SKM-1 treated with dmso at 0.1 percent for 144 hours (cell line): Measurements from ENCODE around the gene ATP6V1G1.

ENCODE experiments used
- DNase-seq: peaks from one replicate; lab custom pipeline; 2025; ENCODE audit not compliant: unreplicated experiment; lab: John Stamatoyannopoulos, UW

Gene ATP6V1G1

GRCh38 chr9:114611516-114612271, 24.1 kb downstream of the ATP6V1G1 start:
- DNase-seq = peak; percentile 58

- no peak for DNase-seq
These were observed 24.8 kb downstream of the ATP6V1G1 start for GRCh38 chr9:114612272-114612923.

- no peak for DNase-seq
These were observed 25.5 kb downstream of the ATP6V1G1 start for GRCh38 chr9:114613087-114613486.

GRCh38 chr9:114613919-114614318, 26.4 kb downstream of the ATP6V1G1 start:
- DNase-seq = no peak

- no peak for DNase-seq
These were observed 26.8 kb downstream of the ATP6V1G1 start for GRCh38 chr9:114614373-114614772.

- peak; percentile 63 for DNase-seq
These were observed 29.3 kb downstream of the ATP6V1G1 start for GRCh38 chr9:114616684-114617520.

- no peak for DNase-seq
These were observed 31.7 kb downstream of the ATP6V1G1 start for GRCh38 chr9:114619191-114619761.

- no peak for DNase-seq
These were observed 34.0 kb downstream of the ATP6V1G1 start for GRCh38 chr9:114621561-114621960.

- DNase-seq = no peak
These were observed 34.5 kb downstream of the ATP6V1G1 start for GRCh38 chr9:114621975-114622609.

GRCh38 chr9:114624677-114625076, 37.1 kb downstream of the ATP6V1G1 start:
- DNase-seq = no peak

- DNase-seq = no peak
These were observed 38.9 kb downstream of the ATP6V1G1 start for GRCh38 chr9:114626415-114627020.

GRCh38 chr9:114627553-114627952, 40.0 kb downstream of the ATP6V1G1 start:
- DNase-seq = no peak

GRCh38 chr9:114629563-114630090, 42.1 kb downstream of the ATP6V1G1 start:
- DNase-seq = no peak

- DNase-seq = no peak
These were observed 43.6 kb downstream of the ATP6V1G1 start for GRCh38 chr9:114631166-114631565.

- no peak for DNase-seq
These were observed 46.0 kb downstream of the ATP6V1G1 start for GRCh38 chr9:114633438-114634089.

GRCh38 chr9:114634387-114634786, 46.8 kb downstream of the ATP6V1G1 start:
- no peak for DNase-seq

GRCh38 chr9:114638404-114638803, 50.8 kb downstream of the ATP6V1G1 start:
- no peak for DNase-seq

- peak; percentile 63 for DNase-seq
These were observed 54.4 kb downstream of the ATP6V1G1 start for GRCh38 chr9:114641967-114642366.

- no peak for DNase-seq
These were observed 55.4 kb downstream of the ATP6V1G1 start for GRCh38 chr9:114643001-114643400.

GRCh38 chr9:114643896-114644295, 56.3 kb downstream of the ATP6V1G1 start:
- DNase-seq = no peak
